Mesenchymal stem cell (in vitro differentiated cells and primary cell): ENCODE results near the gene HOXA5.

Source experiments
- DNase-seq: peaks from one replicate; pipeline ENCODE4 v3.0.0-alpha.2; 2013
- H2AFZ ChIP-seq: one replicate; pipeline ENCODE4 v1.6.1; 2013; ENCODE audit warnings: low read depth, mild to moderate bottlenecking, control low read depth, inconsistent platforms, low read length, moderate library complexity
- H2AK5ac ChIP-seq: 2 replicates; pipeline ENCODE4 v1.6.1; 2013; ENCODE audit warnings: low read length, moderate library complexity, mild to moderate bottlenecking, inconsistent platforms; ENCODE audit not compliant: severe bottlenecking
- H2BK120ac ChIP-seq: one replicate; pipeline ENCODE4 v1.6.1; 2013; ENCODE audit warnings: low read depth, mild to moderate bottlenecking, inconsistent platforms, low read length, moderate library complexity
- H2BK12ac ChIP-seq, 2 experiments: one replicate each; pipeline ENCODE4 v1.6.1; 2013; ENCODE audit warnings: inconsistent platforms in 2 of 2, low read length in 2 of 2, mild to moderate bottlenecking in 2 of 2, moderate library complexity in 2 of 2, control low read depth in 1 of 2
- H2BK15ac ChIP-seq: one replicate; pipeline ENCODE4 v1.6.1; 2013; ENCODE audit warnings: mild to moderate bottlenecking, low read depth, inconsistent platforms; ENCODE audit not compliant: poor library complexity, severe bottlenecking
- H2BK5ac ChIP-seq: 2 replicates; pipeline ENCODE4 v1.6.1; 2013; ENCODE audit warnings: low read depth, mild to moderate bottlenecking, low read length, control low read depth, inconsistent platforms; ENCODE audit not compliant: poor library complexity, severe bottlenecking
- H3K14ac ChIP-seq, 2 experiments: one replicate each; pipeline ENCODE4 v1.6.1; 2013; ENCODE audit warnings: inconsistent platforms in 2 of 2, low read length in 2 of 2, control low read depth in 1 of 2, mild to moderate bottlenecking in 1 of 2, moderate library complexity in 1 of 2
- H3K18ac ChIP-seq, 2 experiments: one replicate each; pipeline ENCODE4 v1.6.1; 2013; ENCODE audit warnings: inconsistent platforms in 2 of 2, low read length in 2 of 2, control low read depth in 1 of 2, low read depth in 1 of 2, mild to moderate bottlenecking in 1 of 2
- H3K23ac ChIP-seq, 2 experiments: one replicate each; pipeline ENCODE4 v1.6.1; 2013; ENCODE audit warnings: inconsistent platforms in 2 of 2, low read length in 2 of 2, mild to moderate bottlenecking in 2 of 2, moderate library complexity in 2 of 2, control low read depth in 1 of 2
- H3K27ac ChIP-seq: 2 replicates; pipeline ENCODE4 v1.5.1; 2013; ENCODE audit warnings: mild to moderate bottlenecking, moderate library complexity, low read length, control low read depth, inconsistent platforms; ENCODE audit not compliant: poor library complexity, severe bottlenecking
- H3K27me3 ChIP-seq, 2 experiments: 2 replicates each; pipeline versions ENCODE4 v1.6.1 to v1.7.0; 2013; ENCODE audit warnings: low read length in 2 of 2, mild to moderate bottlenecking in 2 of 2, moderate library complexity in 2 of 2, control low read depth in 1 of 2, inconsistent platforms in 1 of 2; ENCODE audit not compliant: control insufficient read depth in 1 of 2, insufficient read depth in 1 of 2
- H3K36me3 ChIP-seq, 2 experiments: 2 replicates each; pipeline versions ENCODE4 v1.6.1 to v1.7.0; 2013; ENCODE audit warnings: low read length in 2 of 2, control low read depth in 1 of 2, inconsistent platforms in 1 of 2, low read depth in 1 of 2, mild to moderate bottlenecking in 1 of 2; ENCODE audit not compliant: insufficient read depth in 2 of 2, control insufficient read depth in 1 of 2
- H3K4ac ChIP-seq, 2 experiments: one replicate each; pipeline ENCODE4 v1.6.1; 2013; ENCODE audit warnings: inconsistent platforms in 2 of 2, low read length in 2 of 2, mild to moderate bottlenecking in 2 of 2, moderate library complexity in 2 of 2, control low read depth in 1 of 2, low read depth in 1 of 2
- H3K4me1 ChIP-seq: 2 replicates; pipeline ENCODE4 v1.6.1; 2013; ENCODE audit warnings: low read depth, low read length, control low read depth; ENCODE audit not compliant: control insufficient read depth, insufficient read depth
- H3K4me2 ChIP-seq: 2 replicates; pipeline ENCODE4 v1.6.1; 2013; ENCODE audit warnings: low read length, mild to moderate bottlenecking, inconsistent platforms; ENCODE audit not compliant: poor library complexity, severe bottlenecking
- H3K4me3 ChIP-seq, 2 experiments: 2 replicates each; pipeline versions ENCODE4 v1.5.1 to v1.7.0; 2013; ENCODE audit warnings: low read length in 2 of 2, mild to moderate bottlenecking in 2 of 2, control low read depth in 1 of 2, low read depth in 1 of 2; ENCODE audit not compliant: insufficient read depth in 1 of 2
- H3K79me1 ChIP-seq: replicated peaks from 2 replicates; pipeline ENCODE4 v1.6.1; 2013; ENCODE audit warnings: mild to moderate bottlenecking, control low read depth, low read length, inconsistent platforms; ENCODE audit not compliant: poor library complexity, severe bottlenecking
- H3K9ac ChIP-seq: 2 replicates; pipeline ENCODE4 v1.7.0; 2013; ENCODE audit warnings: mild to moderate bottlenecking, low read length, moderate library complexity
- H3K9me3 ChIP-seq: 2 replicates; pipeline ENCODE4 v1.7.0; 2013; ENCODE audit warnings: mild to moderate bottlenecking, low read length; ENCODE audit not compliant: control insufficient read depth
- H4K8ac ChIP-seq: one replicate; pipeline ENCODE4 v1.6.1; 2013; ENCODE audit warnings: inconsistent platforms, mild to moderate bottlenecking, low read length, moderate library complexity
- H4K91ac ChIP-seq: one replicate; pipeline ENCODE4 v1.6.1; 2013; ENCODE audit warnings: mild to moderate bottlenecking, low read length, inconsistent platforms
- WGBS: methylation state at CpG from one replicate; pipeline ENCODE4 v1.1.7; 2013; ENCODE audit warnings: mixed read lengths; 5-methylcytosine and 5-hydroxymethylcytosine counted together

The HOXA5 gene

DNA sequence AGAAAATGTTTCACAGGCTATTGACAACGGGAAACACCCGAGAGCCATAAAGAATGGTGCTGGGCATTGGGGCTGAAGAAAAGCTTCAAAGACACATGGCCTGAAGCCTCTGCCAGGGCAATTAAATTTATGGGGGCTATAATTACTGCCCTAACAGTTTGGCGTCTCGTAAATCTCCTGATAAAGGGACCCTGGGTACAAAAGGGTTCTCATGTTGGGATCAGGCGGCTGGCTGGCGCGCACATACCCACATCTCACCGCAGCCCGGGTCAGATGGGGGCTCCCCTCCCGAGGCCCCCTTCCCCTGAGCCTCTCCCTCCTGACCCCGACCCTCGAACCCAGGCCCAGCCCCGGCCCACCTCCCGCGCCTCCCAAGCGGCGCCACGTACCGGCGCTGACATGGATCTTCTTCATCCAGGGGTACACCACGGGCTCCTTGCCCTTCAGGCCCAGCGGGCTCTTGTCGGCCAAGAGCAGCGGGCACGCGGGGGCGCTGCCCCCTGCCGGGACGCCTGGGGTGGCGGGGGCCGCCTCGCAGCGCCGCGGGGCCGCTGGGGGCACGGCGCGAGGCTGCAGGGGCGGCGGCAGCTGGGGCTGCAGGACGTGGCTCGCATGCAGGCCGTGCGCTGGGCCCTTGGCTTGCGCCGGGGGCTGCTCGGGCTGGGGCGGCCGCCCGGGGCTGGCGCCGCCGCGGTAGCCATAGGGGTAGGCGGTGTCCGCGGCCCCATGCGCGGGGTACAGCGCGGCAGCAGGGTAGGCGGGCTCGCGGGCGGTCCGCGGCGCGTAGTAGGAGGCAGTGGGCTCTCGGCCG lies 13.5 kb downstream of the HOXA5 start:
- no peak overlapping the region for H3K27ac ChIP-seq
- peak overlapping the region; percentile 73 to 77 for H3K4me3 ChIP-seq
- WGBS, result 4% methylated on average over 66 of the region's 72 CpGs
- no peak overlapping the region for H4K91ac ChIP-seq
- no peaks in the 10 kb centered on the region for H3K79me1 ChIP-seq
- H4K8ac ChIP-seq, result peak overlapping the region; percentile 81
- H3K4me1 ChIP-seq, result peaks cover 14% of the 10 kb centered on the region
- H3K36me3 ChIP-seq, result peaks cover 0 to 11% of the 10 kb centered on the region in 2 experiments
- H3K9ac ChIP-seq, result peak overlapping the region; percentile 77
- peak; percentile 7 for DNase-seq
- H2BK120ac ChIP-seq, result no peak overlapping the region
- H3K14ac ChIP-seq, result peak overlapping the region in 1 of 2 experiments; percentile 56
- H3K4me2 ChIP-seq, result peak overlapping the region; percentile 55
- H2BK12ac ChIP-seq, result peak overlapping the region in 1 of 2 experiments; percentile 7
- H2BK5ac ChIP-seq, result peak overlapping the region; percentile 58
- no peak overlapping the region for H3K23ac ChIP-seq
- H3K4ac ChIP-seq, result no peak overlapping the region
- H2BK15ac ChIP-seq, result no peak overlapping the region
- no peak overlapping the region for H2AK5ac ChIP-seq
- H3K18ac ChIP-seq, result peak overlapping the region in 1 of 2 experiments; percentile 72
- H3K9me3 ChIP-seq, result no peaks in the 10 kb centered on the region
- peak overlapping the region; percentile 51 for H2AFZ ChIP-seq
- no peaks in the 10 kb centered on the region for H3K27me3 ChIP-seq

DNA sequence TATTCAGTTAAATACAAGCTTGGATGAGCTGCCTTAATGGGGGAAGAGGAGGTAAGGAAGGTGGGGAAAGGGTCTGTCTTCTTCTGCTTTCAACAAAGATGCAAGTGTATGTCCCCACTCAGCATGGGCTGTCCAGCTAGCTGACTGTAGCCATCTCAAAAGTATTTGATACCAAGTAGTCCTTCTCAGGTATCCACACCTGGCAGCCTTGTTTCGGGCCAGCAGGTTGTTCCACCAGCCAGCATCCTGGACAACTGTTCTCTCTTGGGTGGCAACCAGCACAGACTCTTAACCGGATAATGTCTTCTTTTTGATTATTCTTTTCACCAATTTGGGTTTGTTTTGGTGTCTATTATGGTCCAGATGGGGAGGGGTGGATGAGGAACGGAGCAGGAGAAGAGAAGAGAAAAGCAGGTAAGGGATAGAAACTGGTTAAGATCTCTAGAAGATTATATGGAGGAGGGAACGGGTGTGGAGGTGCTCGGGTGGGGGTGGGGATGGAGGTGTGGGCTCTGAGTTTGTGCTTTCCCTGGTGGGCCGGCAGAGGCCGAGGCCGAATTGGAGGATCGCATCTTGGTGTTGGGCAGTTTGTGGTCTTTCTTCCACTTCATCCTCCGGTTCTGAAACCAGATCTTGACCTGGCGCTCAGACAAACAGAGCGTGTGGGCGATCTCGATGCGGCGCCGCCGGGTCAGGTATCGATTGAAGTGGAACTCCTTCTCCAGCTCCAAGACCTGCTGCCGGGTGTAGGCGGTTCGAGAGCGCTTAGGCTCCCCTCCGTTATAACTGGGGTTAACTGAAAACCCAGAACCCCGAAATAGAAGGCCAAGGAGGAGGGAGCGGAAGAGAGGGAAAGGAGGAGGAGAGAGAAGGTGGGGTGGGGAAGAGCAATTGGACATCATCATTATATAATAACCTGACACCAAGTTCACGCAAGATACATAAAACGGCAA lies 14.4 kb downstream of the HOXA5 start:
- Histone ChIP-seq H3K4me1 (peaks cover 18% of the 10 kb centered on the region), H3K4me3 (peak overlapping the region in 1 of 2 experiments; percentile 73), H2AFZ (no peak overlapping the region), H4K91ac (no peak overlapping the region), H3K4me2 (peak overlapping the region; percentile 55), H2BK5ac (no peak overlapping the region), H2BK12ac (no peak overlapping the region), H2BK15ac (no peak overlapping the region), H3K4ac (no peak overlapping the region), H3K9ac (peak overlapping the region; percentile 77), H3K23ac (peak overlapping the region in 1 of 2 experiments; percentile 15), H3K27me3 (no peaks in the 10 kb centered on the region), H2BK120ac (no peak overlapping the region), H3K79me1 (no peaks in the 10 kb centered on the region), H3K18ac (no peak overlapping the region), H3K27ac (no peak overlapping the region), H4K8ac (no peak overlapping the region), H3K36me3 (peaks cover 0 to 19% of the 10 kb centered on the region in 2 experiments), H3K14ac (no peak overlapping the region), H3K9me3 (no peaks in the 10 kb centered on the region), H2AK5ac (peak overlapping the region; percentile 31)
- WGBS, result 49% methylated on average over 25 of the region's 28 CpGs
- DNase-seq, result no peak

DNA sequence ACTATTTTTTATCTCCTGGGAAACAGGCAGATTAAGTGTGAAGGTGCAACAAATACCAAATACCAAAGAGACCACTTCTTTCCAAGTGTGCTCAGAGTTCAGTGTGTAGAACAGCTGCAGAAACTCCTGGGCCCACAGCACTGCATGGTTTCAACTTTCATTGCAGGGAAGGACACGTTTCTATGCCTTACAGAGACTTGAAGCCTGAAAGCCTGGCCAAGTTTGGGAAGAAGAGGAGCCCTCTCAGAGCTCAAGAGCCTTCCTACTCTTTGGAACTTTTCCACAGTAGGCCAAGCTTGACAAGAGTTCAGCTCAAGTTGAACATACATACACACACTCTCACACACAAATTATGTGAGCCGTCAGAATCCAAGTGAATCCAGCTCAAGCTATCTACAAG lies 15.4 kb downstream of the HOXA5 start:
- Histone ChIP-seq H3K4me3 (no peak overlapping the region), H3K4me1 (peaks cover 21% of the 10 kb centered on the region), H3K14ac (no peak overlapping the region), H3K9ac (no peak overlapping the region), H4K91ac (no peak overlapping the region), H2AFZ (no peak overlapping the region), H2BK120ac (no peak overlapping the region), H2BK15ac (no peak overlapping the region), H3K27ac (no peak overlapping the region), H2BK12ac (no peak overlapping the region), H3K4ac (no peak overlapping the region), H4K8ac (no peak overlapping the region), H3K9me3 (no peaks in the 10 kb centered on the region), H3K4me2 (no peak overlapping the region), H2BK5ac (no peak overlapping the region), H3K18ac (no peak overlapping the region), H3K79me1 (no peaks in the 10 kb centered on the region), H3K36me3 (peaks cover 7 to 28% of the 10 kb centered on the region in 2 experiments), H2AK5ac (peak overlapping the region; percentile 6), H3K27me3 (no peaks in the 10 kb centered on the region), H3K23ac (no peak overlapping the region)
- 27% methylated on average over 2 of the region's 2 CpGs for WGBS
- no peak for DNase-seq
